Activated naive CD4-positive, alpha-beta T cell treated with anti-CD3 and anti-CD28 coated beads, Interleukin-2, amount 50 U/mL, for 16 hours (primary cell): Measurements from ENCODE around the gene SRGAP2C.
"Not testable (repeated sequence)": the region's sequence is repeated elsewhere in the genome, so short reads cannot be mapped to it uniquely, and the experiment has no call there.

Experiments
- DNase-seq: peaks from one replicate; pipeline ENCODE4 v3.0.0-alpha.2; 2020

SRGAP2C gene

GRCh38 chr1:121184290-121185127 is at the start of gene SRGAP2C, which contains the start of gene FAM72B:
Gene SRGAP2C (plus strand): TSS chr1:121184975. CDS start chr1:121187447, 2,472 bp downstream.
Gene FAM72B (minus strand): TSS chr1:121184340. CDS start chr1:121183489, 851 bp downstream.
- DNase-seq: peak; percentile 87

GRCh38 chr1:121140393-121140792 is 44.4 kb upstream of the SRGAP2C start:
- DNase-seq: not testable (repeated sequence)

- DNase-seq: not testable (repeated sequence)
Measured at GRCh38 chr1:121148489-121149190, 36.1 kb upstream of the SRGAP2C start.

- DNase-seq: not testable (repeated sequence)
Measured at GRCh38 chr1:121151294-121151693, 33.5 kb upstream of the SRGAP2C start.

- not testable (repeated sequence) for DNase-seq
Measured at GRCh38 chr1:121152788-121153187, 32.0 kb upstream of the SRGAP2C start.

GRCh38 chr1:121154811-121155210 is 30.0 kb upstream of the SRGAP2C start:
- not testable (repeated sequence) for DNase-seq

GRCh38 chr1:121155671-121156358 is 29.0 kb upstream of the SRGAP2C start:
- not testable (repeated sequence) for DNase-seq

- DNase-seq: not testable (repeated sequence)
Measured at GRCh38 chr1:121156958-121157603, 27.7 kb upstream of the SRGAP2C start.

GRCh38 chr1:121157609-121158008 is 27.2 kb upstream of the SRGAP2C start:
- not testable (repeated sequence) for DNase-seq

GRCh38 chr1:121160118-121160517 is 24.7 kb upstream of the SRGAP2C start:
- not testable (repeated sequence) for DNase-seq

GRCh38 chr1:121161199-121161901 is 23.4 kb upstream of the SRGAP2C start:
- DNase-seq: not testable (repeated sequence)

- not testable (repeated sequence) for DNase-seq
Measured at GRCh38 chr1:121163850-121164757, 20.7 kb upstream of the SRGAP2C start.

- not testable (repeated sequence) for DNase-seq
Measured at GRCh38 chr1:121165296-121165695, 19.5 kb upstream of the SRGAP2C start.

- DNase-seq: not testable (repeated sequence)
Measured at GRCh38 chr1:121167225-121167738, 17.5 kb upstream of the SRGAP2C start.

- not testable (repeated sequence) for DNase-seq
Measured at GRCh38 chr1:121168152-121168668, 16.6 kb upstream of the SRGAP2C start.

- DNase-seq: not testable (repeated sequence)
Measured at GRCh38 chr1:121176649-121177048, 8.1 kb upstream of the SRGAP2C start.

- DNase-seq: not testable (repeated sequence)
Measured at GRCh38 chr1:121178197-121178596, 6.6 kb upstream of the SRGAP2C start.

- not testable (repeated sequence) for DNase-seq
Measured at GRCh38 chr1:121183867-121184266, 908 bp upstream of the SRGAP2C start.

GRCh38 chr1:121185140-121185708 is 449 bp downstream of the SRGAP2C start:
- DNase-seq: not testable (repeated sequence)

- DNase-seq: not testable (repeated sequence)
Measured at GRCh38 chr1:121186191-121186590, 1.4 kb downstream of the SRGAP2C start.
